IMR-90 (cell line): ENCODE data around the gene LYZL2. TPM values are rescaled to one million over a fixed set of nuclear protein-coding genes. Genes with fewer than 3 reads are reported as not detected.

Source experiments
- ATAC-seq: fragments of 200-7000 bp; cut with Tn5 transposase; 2 replicates; pipeline ENCODE4 v1.9.1; 2020; ENCODE audit warnings: low read depth, mild to moderate bottlenecking, moderate library complexity
- BruUV-seq: library from RNA; stranded (reverse); fragments of 400-500 nt; replicated peaks from 2 replicates; lab custom pipeline; 2021; lab: Mats Ljungman, UMichigan
- CTCF ChIA-PET: fragments of 300-600 bp; formaldehyde crosslinking; extraction: SDS; loops from one replicate; lab custom pipeline; 2021; ENCODE audit warnings: antibody characterized with exemption; lab: Yijun Ruan, JAX
- POLR2A ChIA-PET: fragments of 300-600 bp; sonication (Branson Sonifier 250); formaldehyde crosslinking; loops from one replicate; lab custom pipeline; 2022; ENCODE audit warnings: antibody characterized with exemption; ENCODE audit not compliant: unreplicated experiment; lab: Charles Lee
- DNase-seq: peaks from one replicate; pipeline ENCODE4 v3.0.0; 2013
- H2AFZ ChIP-seq: replicated peaks from 2 replicates; pipeline ENCODE3; 2013; ENCODE audit warnings: low read length, mild to moderate bottlenecking; ENCODE audit not compliant: poor library complexity
- H2AK5ac ChIP-seq: 2 replicates; pipeline ENCODE4 v1.6.1; 2013; ENCODE audit warnings: low read depth, low read length, inconsistent platforms
- H2AK9ac ChIP-seq: replicated peaks from 2 replicates; pipeline ENCODE3; 2013; ENCODE audit warnings: mild to moderate bottlenecking, low read depth, low read length, moderate library complexity; ENCODE audit not compliant: poor library complexity
- H2BK120ac ChIP-seq: 2 replicates; pipeline ENCODE4 v1.6.1; 2013; ENCODE audit warnings: low read depth, low read length, inconsistent platforms
- H2BK15ac ChIP-seq: 3 replicates; pipeline ENCODE4 v1.6.1; 2013; ENCODE audit warnings: low read depth, low read length, inconsistent platforms
- H2BK20ac ChIP-seq: 2 replicates; pipeline ENCODE4 v1.6.1; 2013; ENCODE audit warnings: low read depth, mild to moderate bottlenecking, inconsistent platforms, low read length, moderate library complexity
- H2BK5ac ChIP-seq: 2 replicates; pipeline ENCODE4 v1.6.1; 2013; ENCODE audit warnings: mild to moderate bottlenecking, low read depth, low read length, inconsistent platforms; ENCODE audit not compliant: poor library complexity, severe bottlenecking
- H3K14ac ChIP-seq: replicated peaks from 2 replicates; pipeline ENCODE4 v1.6.1; 2013; ENCODE audit warnings: low read depth, low read length, inconsistent platforms
- H3K18ac ChIP-seq: 2 replicates; pipeline ENCODE4 v1.6.1; 2013; ENCODE audit warnings: low read depth, low read length, control low read depth
- H3K23ac ChIP-seq: 2 replicates; pipeline ENCODE4 v1.6.1; 2013; ENCODE audit warnings: low read depth, low read length, inconsistent platforms
- H3K27ac ChIP-seq: 2 replicates; pipeline ENCODE4 v1.5.1; 2013; ENCODE audit warnings: mild to moderate bottlenecking, control low read depth, low read length; ENCODE audit not compliant: insufficient read depth
- H3K27me3 ChIP-seq: 2 replicates; pipeline ENCODE4 v1.6.1; 2013; ENCODE audit warnings: low read length; ENCODE audit not compliant: control insufficient read depth, insufficient read depth
- H3K36me3 ChIP-seq: 2 replicates; pipeline ENCODE4 v1.6.1; 2013; ENCODE audit warnings: low read length, mixed read lengths; ENCODE audit not compliant: control insufficient read depth, insufficient read depth
- H3K4ac ChIP-seq: 2 replicates; pipeline ENCODE4 v1.6.1; 2013; ENCODE audit warnings: low read depth, low read length, inconsistent platforms
- H3K4me1 ChIP-seq: 2 replicates; pipeline ENCODE4 v1.6.1; 2013; ENCODE audit warnings: low read length, mixed read lengths; ENCODE audit not compliant: control insufficient read depth, insufficient read depth
- H3K4me2 ChIP-seq: 2 replicates; pipeline ENCODE4 v1.6.1; 2013; ENCODE audit warnings: low read depth, mild to moderate bottlenecking, control low read depth, low read length, moderate library complexity
- H3K4me3 ChIP-seq: 2 replicates; pipeline ENCODE4 v1.5.1; 2013; ENCODE audit warnings: low read depth, mild to moderate bottlenecking, control low read depth, low read length, moderate library complexity; ENCODE audit not compliant: insufficient read depth
- H3K56ac ChIP-seq: 2 replicates; pipeline ENCODE4 v1.6.1; 2013; ENCODE audit warnings: low read length, inconsistent platforms; ENCODE audit not compliant: insufficient read depth; ENCODE audit errors: extremely low read depth
- H3K79me1 ChIP-seq, 2 experiments: 2 replicates each; pipeline ENCODE4 v1.6.1; 2013; ENCODE audit warnings: low read length in 2 of 2, inconsistent platforms in 1 of 2, low read depth in 1 of 2
- H3K9ac ChIP-seq: 2 replicates; pipeline ENCODE4 v1.6.1; 2013; ENCODE audit warnings: low read depth, low read length, control low read depth
- H3K9me1 ChIP-seq: 2 replicates; pipeline ENCODE4 v1.6.1; 2013; ENCODE audit warnings: low read length, inconsistent platforms; ENCODE audit not compliant: insufficient read depth
- H3K9me3 ChIP-seq: 2 replicates; pipeline ENCODE4 v1.6.1; 2013; ENCODE audit warnings: low read length; ENCODE audit not compliant: control insufficient read depth, insufficient read depth
- H4K20me1 ChIP-seq: 2 replicates; pipeline ENCODE4 v1.6.1; 2013; ENCODE audit warnings: low read length, inconsistent platforms; ENCODE audit not compliant: insufficient read depth
- H4K5ac ChIP-seq: 2 replicates; pipeline ENCODE4 v1.6.1; 2013; ENCODE audit warnings: mild to moderate bottlenecking, low read depth, low read length, control low read depth
- H4K8ac ChIP-seq, 2 experiments: 2 replicates each; pipeline ENCODE4 v1.6.1; 2013; ENCODE audit warnings: low read depth in 2 of 2, low read length in 2 of 2, control low read depth in 1 of 2, inconsistent platforms in 1 of 2
- H4K91ac ChIP-seq: 2 replicates; pipeline ENCODE4 v1.6.1; 2013; ENCODE audit warnings: low read depth, low read length, inconsistent platforms; ENCODE audit not compliant: insufficient read depth
- CEBPB ChIP-seq: IDR thresholded peaks from 2 replicates; pipeline ENCODE4 v1.6.1; 2012; ENCODE audit warnings: low read depth, low read length, improper control_type of control experiment
- MAFK ChIP-seq: IDR thresholded peaks from 2 replicates; pipeline ENCODE4 v1.6.1; 2012; ENCODE audit warnings: low read depth, low read length, improper control_type of control experiment
- WGBS, 2 experiments: methylation state at CpG; one replicate each; pipeline versions ENCODE4 v1.1.5 to v1.1.7; 2013; ENCODE audit warnings: missing lambda C conversion rate in 2 of 2; ENCODE audit not compliant: insufficient read length in 1 of 2; ENCODE audit errors: extremely low coverage in 2 of 2; 5-methylcytosine and 5-hydroxymethylcytosine counted together
- dilution Hi-C: fragments of 300-500 bp; cut with HindIII; formaldehyde crosslinking; loops from one replicate; pipeline ENCODE4 v1.14.3; 2018; ENCODE audit warnings: low sequenced_read_pairs; ENCODE audit not compliant: unreplicated experiment
- in situ Hi-C: fragments of 300-500 bp; cut with MboI; formaldehyde crosslinking; loops from 3 replicates; pipeline ENCODE4 v1.14.3; 2019; ENCODE audit warnings: low sequenced_read_pairs, inconsistent platforms, mixed read lengths
- intact Hi-C: fragments of 100-400 bp; cut with micrococcal nuclease; formaldehyde crosslinking; loops from 2 replicates; pipeline ENCODE4 v1.10.0; 2022
- polyA plus RNA-seq, 3 experiments: library from polyadenylated mRNA; depleted of rRNA; stranded (reverse); fragments of >200 nt; gene quantifications; 2 replicates each; pipeline ENCODE4 v1.2.3, GENCODE V29; 2012; ENCODE audit warnings: low replicate concordance in 1 of 3
- total RNA-seq: library from RNA; depleted of rRNA; stranded (reverse); fragments of >200 nt; gene quantifications from 2 replicates; pipeline ENCODE4 v1.2.3, GENCODE V29; 2012

Gene LYZL2
- total and polyA plus RNA-seq, 2 of the 4 experiments (the other 2 are of a cell fraction): not detected

DNA sequence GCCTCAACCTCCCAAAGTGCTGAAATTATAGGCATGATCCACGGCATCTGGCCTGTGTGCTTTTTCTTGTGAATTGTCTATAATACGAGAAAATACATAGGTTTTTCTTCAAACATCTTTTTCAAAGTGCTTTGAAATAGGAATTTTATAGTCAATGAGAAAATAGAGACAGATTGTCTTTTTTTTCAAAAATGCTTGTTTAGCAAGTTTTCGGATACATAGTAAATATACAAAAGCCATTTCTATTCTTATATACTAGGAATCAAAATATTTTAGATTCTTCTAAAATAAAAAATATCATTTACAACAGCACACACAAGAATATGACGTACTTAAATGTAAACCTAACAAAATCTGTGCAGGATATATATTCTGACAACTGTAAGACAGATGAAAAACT lies 1.6 kb upstream of the LYZL2 start:
- H2AK5ac ChIP-seq: no peak overlapping the region
- no peaks in the 10 kb centered on the region for H3K36me3 ChIP-seq
- H4K20me1 ChIP-seq: no peaks in the 10 kb centered on the region
- no peak for DNase-seq
- no peak overlapping the region for H3K14ac ChIP-seq
- in situ Hi-C loops (no loop called here), intact Hi-C loops (no loop called here), dilution Hi-C loops (no loop called here)
- ChIA-PET POLR2A (no interaction called here), CTCF (interaction anchor here (1.0 kb wide), 1 partner anchor 8 kb away, joined by 3 read pairs; no protein-coding TSS in a partner anchor)
- H2BK20ac ChIP-seq: no peak overlapping the region
- no peak overlapping the region for H3K4me2 ChIP-seq
- H3K23ac ChIP-seq: no peak overlapping the region
- no peak overlapping the region for H3K9ac ChIP-seq
- ATAC-seq: no peak
- no peaks in the 10 kb centered on the region for H3K79me1 ChIP-seq
- WGBS, 2 experiments: no CpG with 5 or more reads among the region's 4 CpGs
- peak overlapping the region in 1 of 2 experiments; percentile 22; a peak in 1 of 4 replicates for H4K8ac ChIP-seq
- no peak overlapping the region for H2AK9ac ChIP-seq
- H3K18ac ChIP-seq: peak overlapping the region; percentile 84
- H2BK5ac ChIP-seq: peak overlapping the region; percentile 69
- H3K27me3 ChIP-seq: no peaks in the 10 kb centered on the region
- H3K56ac ChIP-seq: no peak overlapping the region
- H2AFZ ChIP-seq: no peak overlapping the region
- H3K4me1 ChIP-seq: peaks cover 2% of the 10 kb centered on the region; the same call in 1 of the 2 replicates
- peak overlapping the region; percentile 92; the same call in 1 of the 2 replicates for H4K5ac ChIP-seq
- no TSS peak for BruUV-seq
- no peaks in the 10 kb centered on the region for H3K9me3 ChIP-seq
- H3K4me3 ChIP-seq: no peak overlapping the region
- H2BK120ac ChIP-seq: 0 out of 2 replicates have a peak overlapping the region, but pooled peaks have one; percentile 32
- peak overlapping the region; percentile 36; the same call in 1 of the 2 replicates for H4K91ac ChIP-seq
- H3K4ac ChIP-seq: no peak overlapping the region
- no peak for TF ChIP-seq CEBPB
- TF ChIP-seq MAFK: no peak
- peak overlapping the region; percentile 85; the same call in 1 of the 2 replicates for H3K27ac ChIP-seq
- 0 out of 3 replicates have a peak overlapping the region, but pooled peaks have one; percentile 33 for H2BK15ac ChIP-seq
- no peaks in the 10 kb centered on the region for H3K9me1 ChIP-seq
